Measurements from ENCODE around the gene ACSF2.
"Not testable (repeated sequence)": the region's sequence is repeated elsewhere in the genome, so short reads cannot be mapped to it uniquely, and the experiment has no call there.

The ACSF2 gene

GRCh38 chr17:50397919-50398285 lies 28.1 kb upstream of the ACSF2 start (continued):
- TF ChIP-seq ZNF565 (CRISPR knock-in tag; conservative IDR thresholded peaks at IDR 0.05; ENCODE audit: low read depth), result no peak

GRCh38 chr17:50398672-50399071 lies 27.3 kb upstream of the ACSF2 start:
- ATAC-seq, result not testable (repeated sequence)

- ATAC-seq, result not testable (repeated sequence)
Measured at GRCh38 chr17:50399591-50399990, 26.4 kb upstream of the ACSF2 start.

GRCh38 chr17:50405351-50405750 lies 20.7 kb upstream of the ACSF2 start:
- not testable (repeated sequence) for ATAC-seq

GRCh38 chr17:50406578-50406977 lies 19.4 kb upstream of the ACSF2 start:
- TF ChIP-seq OSR1 (CRISPR knock-in tag; IDR thresholded peaks at IDR 0.05), result no peak

GRCh38 chr17:50407921-50408320 lies 18.1 kb upstream of the ACSF2 start:
- no peak for TF ChIP-seq CSDC2 (CRISPR knock-in tag; IDR thresholded peaks at IDR 0.05)
- TF ChIP-seq ZFP3 (CRISPR knock-in tag; IDR thresholded peaks at IDR 0.05), result no peak
- no peak for TF ChIP-seq PATZ1 (CRISPR knock-in tag; IDR thresholded peaks at IDR 0.05; ENCODE audit: borderline replicate concordance)
- TF ChIP-seq BACH2 (CRISPR knock-in tag; IDR thresholded peaks at IDR 0.05; ENCODE audit: borderline replicate concordance), result no peak
- no peak for TF ChIP-seq ZNF565 (CRISPR knock-in tag; conservative IDR thresholded peaks at IDR 0.05; ENCODE audit: low read depth)
- TF ChIP-seq PPARA (CRISPR knock-in tag; IDR thresholded peaks at IDR 0.05; ENCODE audit: borderline replicate concordance), result no peak
- no peak for TF ChIP-seq GLIS3 (CRISPR knock-in tag; IDR thresholded peaks at IDR 0.05)
- TF ChIP-seq ZNF8 (CRISPR knock-in tag; IDR thresholded peaks at IDR 0.05), result no peak
- no peak for TF ChIP-seq OSR1 (CRISPR knock-in tag; IDR thresholded peaks at IDR 0.05)
- no peak for TF ChIP-seq ESRRG (CRISPR knock-in tag; IDR thresholded peaks at IDR 0.05)
- TF ChIP-seq ZNF70 (CRISPR knock-in tag; IDR thresholded peaks at IDR 0.05), result no peak
- TF ChIP-seq CREB5 (CRISPR knock-in tag; IDR thresholded peaks at IDR 0.05; ENCODE audit: low read depth), result no peak
- no peak for ATAC-seq

More at GRCh38 chr17:50406578-50406977, 19.4 kb upstream of the ACSF2 start:
- ATAC-seq, result no peak

- TF ChIP-seq GLIS3 (CRISPR knock-in tag; IDR thresholded peaks at IDR 0.05) (no peak), TCF4 (CRISPR knock-in tag; IDR thresholded peaks at IDR 0.05; ENCODE audit: borderline replicate concordance) (no peak), CSDC2 (CRISPR knock-in tag; IDR thresholded peaks at IDR 0.05) (no peak), ESRRG (CRISPR knock-in tag; IDR thresholded peaks at IDR 0.05) (no peak), ZNF70 (CRISPR knock-in tag; IDR thresholded peaks at IDR 0.05) (no peak), ARNTL (CRISPR knock-in tag; IDR thresholded peaks at IDR 0.05; ENCODE audit: borderline replicate concordance, low read depth) (no peak), ZC3H10 (CRISPR knock-in tag; IDR thresholded peaks at IDR 0.05) (no peak), ZFP30 (CRISPR knock-in tag; IDR thresholded peaks at IDR 0.05) (no peak), TSHZ2 (CRISPR knock-in tag; IDR thresholded peaks at IDR 0.05) (no peak), BACH2 (CRISPR knock-in tag; IDR thresholded peaks at IDR 0.05; ENCODE audit: borderline replicate concordance) (no peak), SNAI2 (CRISPR knock-in tag; IDR thresholded peaks at IDR 0.05) (no peak), PATZ1 (CRISPR knock-in tag; IDR thresholded peaks at IDR 0.05; ENCODE audit: borderline replicate concordance) (no peak), RARB (CRISPR knock-in tag; IDR thresholded peaks at IDR 0.05) (no peak), POU6F1 (CRISPR knock-in tag; IDR thresholded peaks at IDR 0.05; ENCODE audit: borderline replicate concordance, low read depth) (no peak), OSR1 (CRISPR knock-in tag; IDR thresholded peaks at IDR 0.05) (no peak), ZNF565 (CRISPR knock-in tag; conservative IDR thresholded peaks at IDR 0.05; ENCODE audit: low read depth) (no peak), ISL1 (CRISPR knock-in tag; IDR thresholded peaks at IDR 0.05) (no peak), ZNF8 (CRISPR knock-in tag; IDR thresholded peaks at IDR 0.05) (no peak), TOX (CRISPR knock-in tag; IDR thresholded peaks at IDR 0.05; ENCODE audit: borderline replicate concordance) (no peak), PPARA (CRISPR knock-in tag; IDR thresholded peaks at IDR 0.05; ENCODE audit: borderline replicate concordance) (no peak)
- no peak for ATAC-seq
Measured at GRCh38 chr17:50412188-50412732, 13.8 kb upstream of the ACSF2 start.

All from SK-N-SH treated with all-trans-retinoic acid at 6 μM for 48 hours (cell line).